Measurements from ENCODE around the gene ALG6. TPM values are rescaled to one million over a fixed set of nuclear protein-coding genes. Genes with fewer than 3 reads are reported as not detected.

Gene ALG6
- total RNA-seq, 4 donors from 2014 or later, result 6.8 to 16.5 (median 13.0) TPM

GRCh38 chr1:63487336-63488065, 120.1 kb downstream of the ALG6 start:
- no peak for DNase-seq
- no peaks in the 10 kb centered on the region for H3K27me3 ChIP-seq
- H3K27ac ChIP-seq, result no peak overlapping the region
- TF ChIP-seq, protein P1, sequence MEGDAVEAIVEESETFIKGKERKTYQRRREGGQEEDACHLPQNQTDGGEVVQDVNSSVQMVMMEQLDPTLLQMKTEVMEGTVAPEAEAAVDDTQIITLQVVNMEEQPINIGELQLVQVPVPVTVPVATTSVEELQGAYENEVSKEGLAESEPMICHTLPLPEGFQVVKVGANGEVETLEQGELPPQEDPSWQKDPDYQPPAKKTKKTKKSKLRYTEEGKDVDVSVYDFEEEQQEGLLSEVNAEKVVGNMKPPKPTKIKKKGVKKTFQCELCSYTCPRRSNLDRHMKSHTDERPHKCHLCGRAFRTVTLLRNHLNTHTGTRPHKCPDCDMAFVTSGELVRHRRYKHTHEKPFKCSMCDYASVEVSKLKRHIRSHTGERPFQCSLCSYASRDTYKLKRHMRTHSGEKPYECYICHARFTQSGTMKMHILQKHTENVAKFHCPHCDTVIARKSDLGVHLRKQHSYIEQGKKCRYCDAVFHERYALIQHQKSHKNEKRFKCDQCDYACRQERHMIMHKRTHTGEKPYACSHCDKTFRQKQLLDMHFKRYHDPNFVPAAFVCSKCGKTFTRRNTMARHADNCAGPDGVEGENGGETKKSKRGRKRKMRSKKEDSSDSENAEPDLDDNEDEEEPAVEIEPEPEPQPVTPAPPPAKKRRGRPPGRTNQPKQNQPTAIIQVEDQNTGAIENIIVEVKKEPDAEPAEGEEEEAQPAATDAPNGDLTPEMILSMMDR (IDR thresholded peaks at IDR 0.05), result no peak
- no peak for TF ChIP-seq POLR2A (IDR thresholded peaks at IDR 0.05)
- no peak overlapping the region for H3K4me3 ChIP-seq
- no peaks in the 10 kb centered on the region for H3K4me1 ChIP-seq
- intact Hi-C loops (cut with DNase I), result no loop called here
- 51 to 55% methylated on average over 8 of the region's 8 CpGs for WGBS, 2 donors
- H3K36me3 ChIP-seq, result no peaks in the 10 kb centered on the region
- H3K9me3 ChIP-seq, result no peaks in the 10 kb centered on the region

Small RNAs within 50 kb of the gene (small RNA-seq; reads per million reads assigned to genes)
- gene MIR6068 (0 to 0.27 (median 0.04) reads per million in 4 donors), gene RF00019 (0 reads per million in 4 donors)

Other genes with a start within 250 kb of the ALG6 start
- under 1 TPM in 1 of 4 donors, not detected in 3; 0.76 TPM for gene FOXD3, start 45.1 kb upstream of the ALG6 start, total RNA-seq
- 10 to 100 TPM in 3 of 4 donors, 1 to 10 TPM in 1; 7.3 to 22.3 (median 12.7) TPM for gene ITGB3BP, start 155.6 kb downstream of the ALG6 start, total RNA-seq
- 1 to 10 TPM; 1.1 to 4.2 (median 2.7) TPM for gene EFCAB7, start 155.9 kb downstream of the ALG6 start, total RNA-seq
- 10 to 100 TPM; 43.1 to 77.2 (median 47.4) TPM for gene PGM1, start 225.8 kb downstream of the ALG6 start, total RNA-seq

All from esophagus squamous epithelium (tissue), 5 donors.